Measurements from ENCODE around the gene NCBP2L.

NCBP2L gene

GRCh38 chrX:107777536-107777832 lies at the start of gene NCBP2L:
TSS of gene NCBP2L (plus strand) at chrX:107777733. CDS start at chrX:107794221, 16,488 bp downstream.
- DNase-seq = no peak

GRCh38 chrX:107728371-107729099 lies 49.0 kb upstream of the NCBP2L start:
- DNase-seq = no peak

GRCh38 chrX:107729558-107730297 lies 47.8 kb upstream of the NCBP2L start:
- no peak for DNase-seq

GRCh38 chrX:107730298-107730655 lies 47.3 kb upstream of the NCBP2L start:
- no peak for DNase-seq

- no peak for DNase-seq
These were observed 46.4 kb upstream of the NCBP2L start for GRCh38 chrX:107730991-107731766.

DNA sequence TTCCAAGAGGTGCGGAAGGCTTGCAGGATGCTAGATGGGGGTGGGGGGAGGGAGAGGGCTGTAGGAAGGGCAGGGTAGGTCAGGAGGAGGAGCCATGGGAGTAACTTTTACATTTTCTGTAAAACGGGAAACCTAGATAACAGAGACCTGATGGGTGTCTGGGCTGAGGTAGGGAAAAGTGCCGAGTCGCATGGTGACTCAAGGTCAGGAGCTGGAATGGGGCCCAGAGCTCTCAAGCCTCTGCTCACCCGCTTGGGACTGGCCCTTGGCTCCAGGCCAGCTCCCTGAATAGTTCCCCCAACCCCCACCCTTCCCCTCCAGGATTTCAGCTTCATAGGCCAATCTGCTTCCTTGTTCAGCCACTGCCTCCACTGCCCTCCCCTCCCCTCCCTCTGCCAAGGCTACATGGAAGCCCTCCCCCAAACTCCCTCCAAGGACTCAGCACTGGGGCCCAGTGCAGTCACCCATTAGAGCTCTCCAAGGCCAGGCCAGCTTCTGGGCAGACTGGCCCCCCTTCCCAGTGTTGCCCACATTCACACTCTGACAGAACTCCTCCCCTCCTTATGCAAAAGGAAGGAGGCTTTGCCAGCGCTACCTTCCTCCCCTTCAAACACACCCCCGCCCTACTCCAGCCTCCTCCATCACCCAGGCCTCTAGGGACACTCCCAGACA lies 45.6 kb upstream of the NCBP2L start:
- DNase-seq = peak; percentile 63

- no peak for DNase-seq
These were observed 43.8 kb upstream of the NCBP2L start for GRCh38 chrX:107733686-107734085.

DNA sequence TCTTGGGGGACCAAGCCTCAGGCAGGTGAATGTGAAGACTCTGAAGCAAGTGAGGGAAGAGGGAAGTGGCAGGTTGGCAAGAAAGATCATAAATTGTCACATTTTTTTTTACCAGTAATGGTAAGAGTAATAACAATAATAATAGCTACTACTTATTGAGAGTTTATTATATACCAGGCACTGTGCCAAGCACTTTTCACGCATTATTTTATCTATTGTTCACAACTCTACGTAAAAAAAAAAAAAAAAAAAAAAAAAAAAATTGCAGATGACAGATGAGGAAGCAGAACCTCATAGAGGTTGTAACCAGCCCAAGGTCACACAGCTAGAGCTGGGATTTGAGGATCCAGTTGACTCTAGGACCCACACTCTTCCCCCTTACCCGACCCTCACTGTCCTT lies 42.9 kb upstream of the NCBP2L start:
- DNase-seq = no peak

- peak; percentile 78 for DNase-seq
These were observed 40.6 kb upstream of the NCBP2L start for GRCh38 chrX:107736781-107737531.

DNA sequence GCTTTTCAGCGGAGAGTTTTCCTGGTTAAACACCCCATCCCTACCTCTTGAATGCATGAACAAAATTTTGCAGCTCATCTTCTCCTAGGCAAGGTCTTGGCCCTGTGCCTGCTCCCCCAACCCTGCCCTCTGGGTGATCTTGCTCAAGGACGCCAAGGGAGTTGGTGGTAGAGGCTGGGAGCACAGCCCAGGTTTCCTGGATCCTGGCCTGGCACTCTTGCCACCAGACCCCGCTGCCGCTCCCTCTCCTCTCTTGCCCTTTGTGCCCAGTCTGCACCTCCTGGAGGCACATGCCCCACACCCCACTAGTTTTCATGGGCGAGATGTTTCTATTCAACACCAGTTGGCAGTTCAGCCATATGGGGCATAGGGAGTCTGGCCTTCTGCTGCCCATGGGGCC lies 39.3 kb upstream of the NCBP2L start:
- no peak for DNase-seq

- no peak for DNase-seq
These were observed 38.8 kb upstream of the NCBP2L start for GRCh38 chrX:107738768-107739167.

DNA sequence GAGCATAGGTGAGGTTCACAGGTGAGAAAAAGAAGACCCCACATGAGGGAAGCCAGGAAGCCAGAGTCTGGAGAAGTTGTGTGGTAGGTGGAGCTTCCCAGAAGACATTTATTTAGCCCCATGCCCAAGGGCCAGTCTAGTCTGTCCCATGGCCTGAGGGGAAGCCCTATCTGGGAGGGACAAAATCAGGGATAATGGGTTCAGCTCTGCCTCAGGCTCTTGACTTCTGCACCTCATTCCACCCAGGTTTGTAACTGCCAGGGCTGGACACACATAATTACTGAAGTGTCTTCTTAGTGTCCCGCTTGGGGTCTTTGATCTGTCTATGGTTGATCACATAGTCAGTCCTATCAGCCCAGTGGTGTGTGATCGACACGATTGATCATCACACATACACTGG lies 38.0 kb upstream of the NCBP2L start:
- no peak for DNase-seq

DNA sequence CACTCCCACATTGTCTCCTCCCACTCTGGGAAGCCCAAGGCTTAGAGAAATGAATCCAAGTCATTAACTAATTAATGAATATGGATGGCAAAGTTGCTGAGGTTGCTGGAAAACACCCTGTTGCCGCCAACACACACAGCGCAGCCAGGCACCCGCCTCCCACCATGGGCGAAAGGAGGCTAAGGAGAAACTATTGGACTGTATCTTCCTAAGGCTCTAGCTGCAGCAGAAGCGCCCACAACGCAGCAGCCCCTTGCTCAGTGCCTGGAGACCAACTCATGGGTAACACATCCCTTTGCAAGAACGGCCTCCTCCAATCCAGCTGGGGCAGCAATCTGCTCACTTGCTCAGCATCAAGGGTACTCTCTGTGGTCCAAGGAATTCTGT lies 36.1 kb upstream of the NCBP2L start:
- no peak for DNase-seq

DNA sequence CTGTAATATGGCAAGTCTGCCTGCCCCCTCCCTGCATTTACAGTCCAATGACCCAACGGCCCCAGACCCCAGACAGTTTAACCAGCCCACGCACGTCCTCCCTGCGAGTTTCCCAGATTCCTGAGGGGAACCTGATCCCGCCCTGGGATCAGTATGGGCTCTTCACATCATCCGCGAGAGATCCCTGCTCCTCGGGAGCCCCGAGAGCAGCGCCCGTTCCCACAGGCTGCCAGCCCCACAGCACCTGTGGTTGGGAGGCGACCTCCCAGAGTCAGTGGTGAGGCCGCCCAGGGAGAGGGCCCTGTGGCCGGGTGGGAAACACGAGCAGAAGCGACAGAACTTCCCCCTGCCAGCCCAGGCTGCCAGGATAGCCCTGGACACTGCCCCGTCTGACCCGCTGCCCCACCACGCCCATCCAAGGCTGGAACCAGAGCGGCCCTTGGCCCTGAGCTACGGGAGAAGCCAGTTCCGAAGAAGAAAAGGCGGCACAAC lies 34.8 kb upstream of the NCBP2L start:
- DNase-seq = no peak

GRCh38 chrX:107743995-107744394 lies 33.5 kb upstream of the NCBP2L start:
- no peak for DNase-seq

GRCh38 chrX:107744868-107745267 lies 32.7 kb upstream of the NCBP2L start:
- DNase-seq = no peak

- DNase-seq = peak; percentile 76
These were observed 29.9 kb upstream of the NCBP2L start for GRCh38 chrX:107747596-107748161.

DNA sequence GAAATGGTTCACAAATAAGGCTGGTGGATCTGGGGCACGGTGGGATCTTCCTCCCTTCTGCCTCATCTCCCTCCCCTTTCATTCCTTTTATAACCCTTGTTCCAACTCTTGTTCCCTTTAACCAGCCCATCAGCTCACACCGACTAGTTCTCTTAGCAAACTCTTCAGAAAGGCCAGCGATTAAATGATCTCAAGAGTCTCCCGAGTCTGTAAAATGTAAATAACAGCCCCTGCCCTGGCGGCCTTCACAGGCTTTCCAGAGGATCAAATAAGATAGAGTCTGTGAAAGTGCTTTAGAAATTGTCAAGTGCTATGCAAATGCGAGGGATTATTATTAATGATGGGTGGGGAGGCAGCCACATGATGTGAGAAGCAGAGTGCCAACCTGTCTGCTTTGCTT lies 29.0 kb upstream of the NCBP2L start:
- DNase-seq = no peak

DNA sequence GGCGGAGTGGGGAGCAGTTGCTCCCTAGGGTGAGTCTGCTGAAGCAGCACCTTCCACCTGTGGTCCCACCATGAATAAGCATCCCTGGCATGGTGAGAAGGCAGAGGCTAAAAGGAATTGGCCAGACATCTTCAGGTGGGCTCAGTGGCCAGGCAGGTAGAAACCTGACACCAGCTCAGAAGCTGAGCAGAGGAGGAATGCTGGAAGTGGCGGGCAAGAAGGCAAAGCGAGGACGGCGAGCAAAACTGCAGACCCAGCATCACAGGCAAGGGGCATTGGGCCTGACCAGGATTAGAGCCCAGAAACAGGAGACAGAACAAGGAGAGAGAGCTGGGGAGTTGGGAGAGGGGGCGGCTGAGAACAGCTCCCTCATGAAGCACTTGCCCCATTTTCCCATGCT lies 27.3 kb upstream of the NCBP2L start:
- no peak for DNase-seq

DNA sequence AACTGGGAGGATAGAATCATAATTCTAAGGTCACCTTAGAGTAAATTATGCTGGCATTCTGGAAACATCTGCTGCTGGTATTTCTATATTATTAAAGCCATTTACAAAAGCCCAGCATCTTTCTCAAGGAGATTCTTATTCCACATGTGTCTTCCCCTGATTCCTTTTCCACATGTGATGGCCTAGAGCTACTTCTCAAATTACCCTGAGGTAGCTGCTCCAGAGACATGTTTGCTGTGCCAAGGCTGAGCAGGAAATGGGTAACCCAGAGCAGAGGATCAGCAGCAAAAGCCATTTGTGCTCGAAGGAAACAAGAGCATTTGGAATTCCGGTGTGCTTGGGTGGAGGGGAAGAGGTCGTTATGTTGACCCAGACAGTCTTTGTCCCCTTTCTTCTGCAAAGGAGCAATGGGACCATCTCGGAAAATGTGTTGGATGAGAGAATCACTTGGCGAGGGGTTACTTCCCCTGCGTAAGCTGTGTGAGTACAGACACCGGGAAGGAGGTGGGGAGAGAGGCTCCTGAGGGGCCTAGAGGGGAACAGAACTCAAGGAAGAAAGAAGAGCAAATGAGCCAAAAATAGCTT lies 26.6 kb upstream of the NCBP2L start:
- DNase-seq = no peak

- no peak for DNase-seq
These were observed 25.5 kb upstream of the NCBP2L start for GRCh38 chrX:107752043-107752442.

- DNase-seq = no peak
These were observed 24.8 kb upstream of the NCBP2L start for GRCh38 chrX:107752714-107753113.

All from NCI-H1092 (cell line).